Choroid plexus epithelial cell (primary cell): ENCODE results near the gene HAUS2.
"Not testable (repeated sequence)": the region's sequence is repeated elsewhere in the genome, so short reads cannot be mapped to it uniquely, and the experiment has no call there.

ENCODE experiments used
- DNase-seq: peaks from one replicate; pipeline ENCODE4 v3.0.0-alpha.2; 2010; ENCODE audit warnings: low read depth
- H3K4me3 ChIP-seq: 2 replicates; pipeline ENCODE4 v1.5.1; 2011; ENCODE audit warnings: low read depth, mild to moderate bottlenecking, control low read depth, low read length, moderate library complexity
- CTCF ChIP-seq: conservative IDR thresholded peaks from 2 replicates; pipeline ENCODE4 v1.5.1; 2011; ENCODE audit warnings: low read depth, mild to moderate bottlenecking, control low read depth, inconsistent platforms, low read length, moderate library complexity

Gene HAUS2

GRCh38 chr15:42595626-42596240, 47.1 kb downstream of the HAUS2 start:
- peak; percentile 30 for DNase-seq
- H3K4me3 ChIP-seq: no peak overlapping the region
- TF ChIP-seq CTCF: no peak

- not testable (repeated sequence) for DNase-seq, H3K4me3 ChIP-seq
Observed at GRCh38 chr15:42601316-42601715, 52.7 kb downstream of the HAUS2 start.

GRCh38 chr15:42602501-42602900, 53.9 kb downstream of the HAUS2 start:
- DNase-seq: no peak
- no peak overlapping the region for H3K4me3 ChIP-seq
- TF ChIP-seq CTCF: no peak

- no peak for TF ChIP-seq CTCF
- no peak for DNase-seq
- H3K4me3 ChIP-seq: no peak overlapping the region
Observed at GRCh38 chr15:42603978-42604377, 55.3 kb downstream of the HAUS2 start.

- no peak overlapping the region for H3K4me3 ChIP-seq
Observed at GRCh38 chr15:42604894-42605744, 56.5 kb downstream of the HAUS2 start.

GRCh38 chr15:42605796-42606195, 57.2 kb downstream of the HAUS2 start:
- no peak overlapping the region for H3K4me3 ChIP-seq
- DNase-seq: no peak
- TF ChIP-seq CTCF: no peak

More at GRCh38 chr15:42604894-42605744, 56.5 kb downstream of the HAUS2 start:
- DNase-seq: peak; percentile 62
- TF ChIP-seq CTCF: no peak

- DNase-seq: peak; percentile 29
- H3K4me3 ChIP-seq: no peak overlapping the region
- no peak for TF ChIP-seq CTCF
Observed at GRCh38 chr15:42608110-42608531, 59.5 kb downstream of the HAUS2 start.
